Gastroesophageal sphincter (tissue), 2 donors: Measurements from ENCODE around the gene APBA1.

Source experiments
- EP300 ChIP-seq: sonication (generic); formaldehyde crosslinking; IDR thresholded peaks from one replicate; pipeline ENCODE4 v1.6.1; 2017; ENCODE audit warnings: antibody characterized with exemption, mild to moderate bottlenecking
- POLR2A ChIP-seq, 2 donors: fragments of 450-650 bp; IDR thresholded peaks; one replicate each; pipeline ENCODE4 v1.6.1; 2017; ENCODE audit warnings: antibody characterized with exemption in 2 of 2, mild to moderate bottlenecking in 2 of 2, moderate library complexity in 1 of 2

DNA sequence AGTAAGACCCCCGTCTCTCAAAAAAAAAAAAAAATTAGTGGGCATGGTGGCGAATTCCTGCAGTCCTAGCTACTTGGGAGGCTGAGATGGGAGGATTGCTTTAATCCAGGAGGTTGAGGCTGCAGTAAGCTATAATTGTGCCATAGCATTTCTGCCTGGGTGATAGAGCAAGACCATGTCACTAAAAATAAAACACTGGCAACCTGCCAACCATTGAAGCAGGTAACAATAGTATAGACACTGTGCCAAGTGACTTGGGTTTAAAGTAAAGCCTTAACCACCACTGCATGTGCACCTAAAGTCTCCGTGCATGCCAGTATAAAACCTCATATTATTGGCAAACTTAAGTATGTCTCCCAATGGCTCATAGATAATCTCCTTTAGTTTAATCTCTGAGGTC is 3.4 kb upstream of the APBA1 start:
- TF ChIP-seq EP300 (no peak), POLR2A (IDR thresholded peaks at IDR 0.05) (no peak)
